GM23338 (cell line): Measurements from ENCODE around the gene SPIRE1. TPM values are rescaled to one million over a fixed set of nuclear protein-coding genes. Genes with fewer than 3 reads are reported as not detected.
A peak's percentile ranks its signal among the peaks of the same experiment; 100 is the strongest.

Experiments
- ATAC-seq: fragments of 200-7000 bp; cut with Tn5 transposase; 3 replicates; pipeline ENCODE4 v1.9.1; 2020
- DNase-seq: peaks from one replicate; pipeline ENCODE4 v3.0.0-alpha.2; 2015; ENCODE audit warnings: low spot score
- H2AFZ ChIP-seq: fragments of 200-600 bp; sonication (generic); 2 replicates; pipeline ENCODE4 v1.8.0; 2016; ENCODE audit warnings: antibody characterized with exemption, mild to moderate bottlenecking, moderate library complexity
- H3F3A ChIP-seq: fragments of 200-600 bp; sonication (generic); replicated peaks from 2 replicates; pipeline ENCODE4 v1.8.0; 2017; ENCODE audit warnings: antibody characterized with exemption, mixed run types, low read depth
- H3K27ac ChIP-seq: fragments of 200-600 bp; sonication (generic); 2 replicates; pipeline ENCODE4 v1.6.1; 2016; ENCODE audit warnings: low read depth
- H3K27me3 ChIP-seq: fragments of 200-600 bp; sonication (generic); 2 replicates; pipeline ENCODE4 v1.8.0; 2016; ENCODE audit warnings: mild to moderate bottlenecking, mixed run types, moderate library complexity; ENCODE audit not compliant: insufficient read depth
- H3K36me3 ChIP-seq: fragments of 200-600 bp; sonication (generic); 2 replicates; pipeline ENCODE4 v1.8.0; 2016; ENCODE audit warnings: mild to moderate bottlenecking; ENCODE audit not compliant: insufficient read depth
- H3K4me1 ChIP-seq: fragments of 200-600 bp; sonication (generic); 2 replicates; pipeline ENCODE4 v1.8.0; 2016; ENCODE audit warnings: mild to moderate bottlenecking, moderate library complexity; ENCODE audit not compliant: insufficient read depth
- H3K4me2 ChIP-seq: fragments of 200-600 bp; sonication (generic); 2 replicates; pipeline ENCODE4 v1.7.1; 2017; ENCODE audit warnings: mixed run types
- H3K4me3 ChIP-seq: fragments of 200-600 bp; sonication (generic); 2 replicates; pipeline ENCODE4 v1.6.1; 2016; ENCODE audit warnings: mixed run types
- H3K79me2 ChIP-seq: fragments of 200-600 bp; sonication (generic); replicated peaks from 2 replicates; pipeline ENCODE4 v1.8.0; 2017; ENCODE audit warnings: mild to moderate bottlenecking; ENCODE audit not compliant: insufficient read depth
- H3K9me2 ChIP-seq: fragments of 200-600 bp; sonication (generic); 2 replicates; pipeline ENCODE4 v1.8.0; 2017; ENCODE audit not compliant: insufficient read depth
- H4K20me1 ChIP-seq: fragments of 200-600 bp; sonication (generic); replicated peaks from 2 replicates; pipeline ENCODE4 v1.8.0; 2017; ENCODE audit warnings: mild to moderate bottlenecking; ENCODE audit not compliant: insufficient read depth
- H3K27ac Mint-ChIP-seq: 2 replicates; pipeline ENCODE4 v1.8.0; 2020; ENCODE audit warnings: inconsistent platforms, mild to moderate bottlenecking, moderate library complexity, mixed read lengths
- H3K27me3 Mint-ChIP-seq: 3 replicates; pipeline ENCODE4 v1.8.0; 2022; ENCODE audit warnings: low read depth, mild to moderate bottlenecking, moderate library complexity, mixed read lengths, inconsistent platforms; ENCODE audit not compliant: insufficient read depth, poor library complexity
- H3K36me3 Mint-ChIP-seq: 3 replicates; pipeline ENCODE4 v1.8.0; 2021; ENCODE audit warnings: low read depth, mild to moderate bottlenecking, inconsistent platforms, moderate library complexity, mixed read lengths
- H3K4me1 Mint-ChIP-seq: 3 replicates; pipeline ENCODE4 v1.8.0; 2020; ENCODE audit warnings: mild to moderate bottlenecking, inconsistent platforms, mixed read lengths
- H3K4me3 Mint-ChIP-seq: 3 replicates; pipeline ENCODE4 v1.8.0; 2021; ENCODE audit warnings: moderate library complexity, mild to moderate bottlenecking, inconsistent platforms, mixed read lengths
- H3K9me3 Mint-ChIP-seq: 3 replicates; pipeline ENCODE4 v1.8.0; 2020; ENCODE audit warnings: moderate library complexity, mild to moderate bottlenecking, inconsistent platforms, mixed read lengths
- CTCF ChIP-seq, 2 experiments: fragments of 200-600 bp in 1 of 2; sonication (generic) in 1 of 2; conservative IDR thresholded peaks; 2 replicates each; pipeline versions ENCODE4 v1.5.1 to v1.6.1; 2016 to 2017; ENCODE audit warnings: antibody characterized with exemption in 2 of 2, low read depth in 2 of 2, mild to moderate bottlenecking in 2 of 2, moderate library complexity in 1 of 2
- EZH2 ChIP-seq: fragments of 200-600 bp; sonication (generic); IDR thresholded peaks from one replicate; pipeline ENCODE4 v1.8.0; 2017; ENCODE audit warnings: antibody characterized with exemption, mild to moderate bottlenecking, low read depth; ENCODE audit not compliant: unreplicated experiment
- EZH2phosphoT487 ChIP-seq: fragments of 200-600 bp; sonication (generic); IDR thresholded peaks from one replicate; pipeline ENCODE4 v1.8.1; 2018; ENCODE audit warnings: antibody characterized with exemption; ENCODE audit not compliant: unreplicated experiment
- NANOG ChIP-seq: IDR thresholded peaks from 2 replicates; pipeline ENCODE4 v1.6.1; 2016; ENCODE audit warnings: antibody characterized with exemption, borderline replicate concordance
- polyA plus RNA-seq: library from polyadenylated mRNA; unstranded; fragments of >200 nt; fragmentation: Nextera tagmentation; extraction: Ambion mirVana; gene quantifications from 2 replicates; pipeline ENCODE4 v1.2.1, GENCODE V29; 2016
- total RNA-seq: library from RNA; depleted of rRNA; stranded (reverse); fragments of >200 nt; shearing (Covaris generic); gene quantifications from 2 replicates; pipeline ENCODE4 v1.2.3, GENCODE V29; 2014

The SPIRE1 gene
- total and polyA plus RNA-seq, 2 experiments from 2014 or later, result 2.9 to 15.5 TPM

DNA sequence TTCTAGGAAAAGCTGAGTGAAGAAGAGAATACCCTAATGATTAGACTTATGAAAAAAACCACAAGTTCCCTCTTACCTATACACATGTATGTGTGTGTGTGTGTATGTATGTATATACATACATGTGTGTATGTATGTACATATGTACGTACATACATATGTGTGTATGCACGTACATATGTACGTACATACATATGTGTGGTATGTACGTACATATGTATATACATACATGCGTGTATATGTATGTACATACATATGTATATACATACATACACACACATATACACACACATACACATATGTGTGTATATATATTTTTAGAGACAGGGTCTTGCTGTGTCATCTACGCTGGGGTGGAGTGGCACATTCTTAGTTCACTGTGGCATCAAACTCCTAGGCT lies 196.6 kb downstream of the SPIRE1 start:
- H3K36me3 Mint-ChIP-seq, result peaks cover 2% of the 10 kb centered on the region; the same call in 1 of the 3 replicates
- Histone ChIP-seq H4K20me1 (no peaks in the 10 kb centered on the region), H3K4me2 (no peak overlapping the region), H3K27me3 (no peaks in the 10 kb centered on the region), H3K36me3 (no peaks in the 10 kb centered on the region), H2AFZ (no peak overlapping the region), H3K9me2 (no peaks in the 10 kb centered on the region), H3F3A (no peaks in the 10 kb centered on the region), H3K4me1 (no peaks in the 10 kb centered on the region), H3K27ac (no peak overlapping the region), H3K79me2 (no peaks in the 10 kb centered on the region), H3K4me3 (no peak overlapping the region)
- no peaks in the 10 kb centered on the region for H3K9me3 Mint-ChIP-seq
- no peak overlapping the region for H3K27ac Mint-ChIP-seq
- ATAC-seq, result no peak
- no peaks in the 10 kb centered on the region for H3K27me3 Mint-ChIP-seq
- TF ChIP-seq NANOG (no peak), EZH2 (no peak)
- DNase-seq, result no peak
- H3K4me3 Mint-ChIP-seq, result no peak overlapping the region
- peaks cover 6% of the 10 kb centered on the region; the same call in 1 of the 3 replicates for H3K4me1 Mint-ChIP-seq

- no peaks in the 10 kb centered on the region for H3K27me3 Mint-ChIP-seq
- H3K4me3 ChIP-seq, result no peak overlapping the region
- TF ChIP-seq EZH2phosphoT487 (no peak), NANOG (no peak)
- H3K27me3 ChIP-seq, result no peaks in the 10 kb centered on the region
- no peaks in the 10 kb centered on the region for H3F3A ChIP-seq
- no peaks in the 10 kb centered on the region for H3K4me1 ChIP-seq
- ATAC-seq, result no peak
- no peaks in the 10 kb centered on the region for H3K79me2 ChIP-seq
- no peaks in the 10 kb centered on the region for H3K36me3 ChIP-seq
- H3K4me3 Mint-ChIP-seq, result no peak overlapping the region
- H3K9me3 Mint-ChIP-seq, result no peaks in the 10 kb centered on the region
- no peaks in the 10 kb centered on the region for H4K20me1 ChIP-seq
- DNase-seq, result no peak
- H3K27ac ChIP-seq, result 0 out of 2 replicates have a peak overlapping the region, but pooled peaks have one; percentile 39
- H3K36me3 Mint-ChIP-seq, result peaks cover 2% of the 10 kb centered on the region; the same call in 1 of the 3 replicates
- no peak overlapping the region for H3K27ac Mint-ChIP-seq
- H3K4me1 Mint-ChIP-seq, result peaks cover 6% of the 10 kb centered on the region; the same call in 1 of the 3 replicates
- H3K4me2 ChIP-seq, result no peak overlapping the region
- no peaks in the 10 kb centered on the region for H3K9me2 ChIP-seq
- no peak overlapping the region for H2AFZ ChIP-seq
These were observed 197.0 kb downstream of the SPIRE1 start for GRCh38 chr18:12460874-12461273.

DNA sequence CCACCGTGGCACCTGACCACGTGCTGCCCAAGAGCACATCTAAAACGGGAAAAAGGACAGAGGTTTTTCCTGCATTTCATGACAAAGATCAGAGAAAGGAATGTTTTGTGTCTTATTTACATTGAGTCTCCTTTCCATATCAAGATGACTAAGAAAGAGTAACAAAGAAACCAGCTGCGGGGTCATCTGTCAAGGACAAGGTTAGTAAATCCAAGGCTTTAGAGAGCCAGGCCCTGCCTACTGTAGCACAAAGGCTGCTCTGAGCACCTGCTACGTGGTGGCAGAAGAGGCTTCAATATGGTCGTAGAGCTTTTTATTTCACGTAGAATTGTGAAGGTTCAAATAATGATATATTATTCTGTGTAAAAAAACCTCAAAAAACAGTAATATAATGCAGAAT lies 199.1 kb downstream of the SPIRE1 start:
- ATAC-seq (no peak; the same call in 2 of the 3 replicates), DNase-seq (peak; percentile 34)
- Mint-ChIP-seq H3K4me3 (no peak overlapping the region), H3K27me3 (no peaks in the 10 kb centered on the region), H3K4me1 (peaks cover 6% of the 10 kb centered on the region; the same call in 1 of the 3 replicates), H3K27ac (no peak overlapping the region; the same call in 1 of the 2 replicates), H3K36me3 (peaks cover 2% of the 10 kb centered on the region; the same call in 1 of the 3 replicates), H3K9me3 (no peaks in the 10 kb centered on the region)
- no peaks in the 10 kb centered on the region for H3K36me3 ChIP-seq
- no peaks in the 10 kb centered on the region for H3K4me1 ChIP-seq
- H3K27ac ChIP-seq, result no peak overlapping the region
- H3K27me3 ChIP-seq, result no peaks in the 10 kb centered on the region
- no peak for TF ChIP-seq CTCF (conservative IDR thresholded peaks at IDR 0.05; ENCODE audit: low read depth in 2 of 2)
- no peak overlapping the region for H3K4me2 ChIP-seq
- H3F3A ChIP-seq, result no peaks in the 10 kb centered on the region
- no peaks in the 10 kb centered on the region for H3K79me2 ChIP-seq
- no peak overlapping the region for H3K4me3 ChIP-seq
- H2AFZ ChIP-seq, result no peak overlapping the region
- no peaks in the 10 kb centered on the region for H3K9me2 ChIP-seq
- no peaks in the 10 kb centered on the region for H4K20me1 ChIP-seq
